Measurements from ENCODE around the gene STXBP6. TPM values are rescaled to one million over a fixed set of nuclear protein-coding genes. Genes with fewer than 3 reads are reported as not detected.
A peak's percentile ranks its signal among the peaks of the same experiment; 100 is the strongest.

STXBP6 gene
- total and polyA plus RNA-seq, 2 of the 13 experiments (the other 11 are each of a cell fraction or from before 2014, with no cell fraction given), result 35.3 to 42.8 TPM

DNA sequence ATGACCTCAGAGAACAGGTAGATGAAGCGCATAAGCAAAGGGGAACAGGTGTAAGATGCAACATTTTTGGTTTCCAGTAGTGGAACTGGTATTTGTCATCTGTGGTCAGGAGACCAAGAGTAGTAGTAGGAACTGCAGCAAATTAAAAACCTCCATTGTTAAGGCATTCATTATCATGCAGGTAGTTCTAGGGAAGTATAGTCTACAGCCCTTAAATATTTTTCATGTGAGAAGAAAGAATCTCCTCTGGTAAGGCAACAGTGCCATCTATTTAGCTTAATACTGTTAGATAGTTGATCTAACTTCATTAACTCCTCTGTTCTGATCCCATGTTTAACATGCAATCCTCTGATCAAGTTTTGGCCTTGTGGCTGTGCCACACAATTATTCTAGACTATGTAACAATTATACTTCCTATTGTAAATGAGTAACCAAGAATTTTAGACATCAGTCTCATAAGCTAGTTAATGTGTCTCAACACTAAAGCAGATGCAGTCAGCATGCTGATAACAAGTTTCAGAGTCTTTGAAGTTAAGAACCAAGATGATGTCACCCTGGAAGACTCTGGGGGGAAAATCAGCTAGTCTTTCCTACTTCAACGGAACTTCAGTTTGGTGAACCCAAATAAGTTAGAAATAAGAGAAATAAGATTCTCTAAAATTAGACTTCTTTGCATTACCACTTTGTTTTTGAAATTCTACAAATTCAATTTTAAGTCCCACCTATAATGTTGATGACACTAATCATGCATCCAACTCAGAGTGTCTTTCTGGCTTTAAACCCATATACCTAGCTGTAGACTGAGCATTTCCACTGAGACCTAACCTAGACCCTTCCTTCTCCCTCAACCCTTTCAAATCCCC is 70.9 kb downstream of the STXBP6 start (continued):
- TF ChIP-seq ZNF501 (CRISPR knock-in tag; IDR thresholded peaks at IDR 0.05) (no peak), GLMP (CRISPR knock-in tag; IDR thresholded peaks at IDR 0.05; ENCODE audit: borderline replicate concordance) (no peak), FOSL1 (CRISPR knock-in tag; IDR thresholded peaks at IDR 0.05; ENCODE audit: borderline replicate concordance) (peak; percentile 18; the same call in 1 of the 2 replicates), ZNF160 (CRISPR knock-in tag; IDR thresholded peaks at IDR 0.05) (no peak), ZZZ3 (CRISPR knock-in tag; IDR thresholded peaks at IDR 0.05; ENCODE audit: borderline replicate concordance) (no peak), ATM (IDR thresholded peaks at IDR 0.05; ENCODE audit: borderline replicate concordance) (no peak), CCAR2 (optimal IDR thresholded peaks at IDR 0.05; ENCODE audit: low read depth, low read length) (no peak), PCBP2 (optimal IDR thresholded peaks at IDR 0.05; ENCODE audit: low read depth, low read length, poor library complexity, severe bottlenecking) (no peak), ZNF782 (CRISPR knock-in tag; IDR thresholded peaks at IDR 0.05; ENCODE audit: borderline replicate concordance) (no peak), PTBP1 (IDR thresholded peaks at IDR 0.05; ENCODE audit: low read depth, low read length, poor library complexity, severe bottlenecking) (no peak), ZNF496 (CRISPR knock-in tag; IDR thresholded peaks at IDR 0.05; ENCODE audit: insufficient replicate concordance) (no peak), NR1H2 (CRISPR knock-in tag; IDR thresholded peaks at IDR 0.05; ENCODE audit: borderline replicate concordance, low read depth) (no peak), E2F5 (CRISPR knock-in tag; conservative IDR thresholded peaks at IDR 0.05) (no peak), IKZF4 (CRISPR knock-in tag; IDR thresholded peaks at IDR 0.05; ENCODE audit: borderline replicate concordance, low read depth, not compliant biosample characterization) (no peak), ZNF510 (CRISPR knock-in tag; IDR thresholded peaks at IDR 0.05; ENCODE audit: low read depth) (no peak), FOXK1 (CRISPR knock-in tag; IDR thresholded peaks at IDR 0.05; ENCODE audit: borderline replicate concordance, low read depth) (no peak; the same call in 1 of the 2 replicates), PAWR (CRISPR knock-in tag; IDR thresholded peaks at IDR 0.05; ENCODE audit: borderline replicate concordance) (no peak), ZNF382 (CRISPR knock-in tag; IDR thresholded peaks at IDR 0.05; ENCODE audit: borderline replicate concordance) (no peak), THRA (CRISPR knock-in tag; IDR thresholded peaks at IDR 0.05; ENCODE audit: borderline replicate concordance) (no peak)
- TF ChIP-seq, protein P1, sequence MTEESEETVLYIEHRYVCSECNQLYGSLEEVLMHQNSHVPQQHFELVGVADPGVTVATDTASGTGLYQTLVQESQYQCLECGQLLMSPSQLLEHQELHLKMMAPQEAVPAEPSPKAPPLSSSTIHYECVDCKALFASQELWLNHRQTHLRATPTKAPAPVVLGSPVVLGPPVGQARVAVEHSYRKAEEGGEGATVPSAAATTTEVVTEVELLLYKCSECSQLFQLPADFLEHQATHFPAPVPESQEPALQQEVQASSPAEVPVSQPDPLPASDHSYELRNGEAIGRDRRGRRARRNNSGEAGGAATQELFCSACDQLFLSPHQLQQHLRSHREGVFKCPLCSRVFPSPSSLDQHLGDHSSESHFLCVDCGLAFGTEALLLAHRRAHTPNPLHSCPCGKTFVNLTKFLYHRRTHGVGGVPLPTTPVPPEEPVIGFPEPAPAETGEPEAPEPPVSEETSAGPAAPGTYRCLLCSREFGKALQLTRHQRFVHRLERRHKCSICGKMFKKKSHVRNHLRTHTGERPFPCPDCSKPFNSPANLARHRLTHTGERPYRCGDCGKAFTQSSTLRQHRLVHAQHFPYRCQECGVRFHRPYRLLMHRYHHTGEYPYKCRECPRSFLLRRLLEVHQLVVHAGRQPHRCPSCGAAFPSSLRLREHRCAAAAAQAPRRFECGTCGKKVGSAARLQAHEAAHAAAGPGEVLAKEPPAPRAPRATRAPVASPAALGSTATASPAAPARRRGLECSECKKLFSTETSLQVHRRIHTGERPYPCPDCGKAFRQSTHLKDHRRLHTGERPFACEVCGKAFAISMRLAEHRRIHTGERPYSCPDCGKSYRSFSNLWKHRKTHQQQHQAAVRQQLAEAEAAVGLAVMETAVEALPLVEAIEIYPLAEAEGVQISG (CRISPR knock-in tag; IDR thresholded peaks at IDR 0.05), result no peak

Measured in HepG2 (cell line).